WTC11 (cell line): ENCODE data around the gene MTG1. TPM values are rescaled to one million over a fixed set of nuclear protein-coding genes. Genes with fewer than 3 reads are reported as not detected.

Experiments used
- ATAC-seq: fragments of 200-7000 bp; cut with Tn5 transposase; 2 replicates; pipeline ENCODE4 v1.10.0; 2021; ENCODE audit warnings: mild to moderate bottlenecking, moderate library complexity
- CTCF ChIA-PET: fragments of 300-600 bp; sonication (Branson Sonifier 250); formaldehyde crosslinking; loops from one replicate; lab custom pipeline; 2021; ENCODE audit warnings: antibody characterized with exemption; lab: Charles Lee
- POLR2A ChIA-PET: fragments of 350-600 bp; sonication (Branson Sonifier 250); formaldehyde crosslinking; loops from one replicate; lab custom pipeline; 2021; ENCODE audit warnings: antibody characterized with exemption; lab: Charles Lee
- DNase-seq: peaks from one replicate; pipeline ENCODE4 v3.0.0; 2021; ENCODE audit warnings: low spot score
- H3K27ac Mint-ChIP-seq: 2 replicates; pipeline ENCODE4 v1.8.0; 2021; ENCODE audit warnings: mixed read lengths
- H3K27me3 Mint-ChIP-seq: 2 replicates; pipeline ENCODE4 v1.8.0; 2021; ENCODE audit warnings: low read depth, mild to moderate bottlenecking, moderate library complexity, mixed read lengths
- H3K36me3 Mint-ChIP-seq: 2 replicates; pipeline ENCODE4 v1.8.0; 2021; ENCODE audit warnings: mixed read lengths
- H3K4me1 Mint-ChIP-seq: 2 replicates; pipeline ENCODE4 v1.8.0; 2022; ENCODE audit warnings: mixed read lengths
- H3K4me3 Mint-ChIP-seq: 2 replicates; pipeline ENCODE4 v1.8.0; 2021; ENCODE audit warnings: mild to moderate bottlenecking, moderate library complexity, mixed read lengths
- H3K9me3 Mint-ChIP-seq: 2 replicates; pipeline ENCODE4 v1.8.0; 2021; ENCODE audit warnings: mixed read lengths
- GRHL2 ChIP-seq: fragments of 250-450 bp; sonication (Bioruptor Pico); IDR thresholded peaks from 2 replicates; pipeline ENCODE4 v1.8.0; 2022; ENCODE audit warnings: mild to moderate bottlenecking, moderate library complexity; ENCODE audit not compliant: insufficient replicate concordance, severe bottlenecking
- KAT7 ChIP-seq: sonication (generic); formaldehyde crosslinking; IDR thresholded peaks from 2 replicates; pipeline ENCODE4 v1.8.1; 2023; ENCODE audit warnings: missing genetic modification reagents, mild to moderate bottlenecking, borderline replicate concordance
- MAX ChIP-seq: sonication (generic); formaldehyde crosslinking; IDR thresholded peaks from 2 replicates; pipeline ENCODE4 v1.8.0; 2022; ENCODE audit warnings: mild to moderate bottlenecking, missing genetic modification reagents
- MXD4 ChIP-seq: fragments of 250-450 bp; sonication (Bioruptor Pico); IDR thresholded peaks from 2 replicates; pipeline ENCODE4 v1.8.0; 2021; ENCODE audit warnings: mild to moderate bottlenecking, moderate library complexity, borderline replicate concordance
- NFATC4 ChIP-seq: fragments of 250-450 bp; sonication (Bioruptor Pico); IDR thresholded peaks from 2 replicates; pipeline ENCODE4 v1.9.0; 2021; ENCODE audit warnings: mild to moderate bottlenecking
- PRRX2 ChIP-seq: fragments of 250-450 bp; sonication (Bioruptor Pico); IDR thresholded peaks from 2 replicates; pipeline ENCODE4 v1.8.0; 2021; ENCODE audit warnings: mild to moderate bottlenecking
- RELA ChIP-seq: sonication (generic); formaldehyde crosslinking; IDR thresholded peaks from 2 replicates; pipeline ENCODE4 v1.8.1; 2022; ENCODE audit warnings: missing genetic modification reagents, mild to moderate bottlenecking, borderline replicate concordance
- SMAD3 ChIP-seq: sonication (generic); formaldehyde crosslinking; IDR thresholded peaks from 2 replicates; pipeline ENCODE4 v1.8.0; 2022; ENCODE audit warnings: missing genetic modification reagents, mild to moderate bottlenecking, borderline replicate concordance
- ZBTB43 ChIP-seq: sonication (generic); formaldehyde crosslinking; IDR thresholded peaks from 2 replicates; pipeline ENCODE4 v1.8.1; 2023; ENCODE audit warnings: mild to moderate bottlenecking, missing genetic modification reagents
- ZNF219 ChIP-seq: sonication (generic); formaldehyde crosslinking; IDR thresholded peaks from 2 replicates; pipeline ENCODE4 v1.8.0; 2023; ENCODE audit warnings: missing genetic modification reagents, mild to moderate bottlenecking, borderline replicate concordance
- ZNF317 ChIP-seq: sonication (generic); formaldehyde crosslinking; IDR thresholded peaks from 2 replicates; pipeline ENCODE4 v1.8.1; 2023; ENCODE audit warnings: low read depth, mild to moderate bottlenecking, moderate library complexity, missing genetic modification reagents, borderline replicate concordance
- ZNF416 ChIP-seq: fragments of 250-450 bp; sonication (Bioruptor Pico); IDR thresholded peaks from 2 replicates; pipeline ENCODE4 v1.9.0; 2021; ENCODE audit warnings: mild to moderate bottlenecking, inconsistent platforms
- ZNF425 ChIP-seq: fragments of 250-450 bp; sonication (Bioruptor Pico); conservative IDR thresholded peaks from 2 replicates; pipeline ENCODE4 v1.9.0; 2021; ENCODE audit warnings: mild to moderate bottlenecking
- ZSCAN18 ChIP-seq: fragments of 250-450 bp; sonication (Bioruptor Pico); IDR thresholded peaks from 2 replicates; pipeline ENCODE4 v2.1.2; 2022; ENCODE audit warnings: mild to moderate bottlenecking, moderate library complexity
- total RNA-seq: library from RNA; stranded (reverse); gene quantifications from 3 replicates; pipeline ENCODE4 v1.2.3, GENCODE V29; 2021

The MTG1 gene
- total RNA-seq, 1 experiment from 2014 or later = 63.0 TPM

- TF ChIP-seq PRRX2 (CRISPR knock-in tag) (no peak), MXD4 (CRISPR knock-in tag) (no peak), SMAD3 (CRISPR knock-in tag) (no peak)
- TF ChIP-seq, all 79 proteins: peak for 6
Observed at GRCh38 chr10:133378251-133379096, 15.5 kb upstream of the MTG1 start (continued).

GRCh38 chr10:133379152-133379800 lies 14.7 kb upstream of the MTG1 start, which contains the start of gene PAOX:
TSS of gene PAOX (plus strand) at chr10:133379262. CDS start at chr10:133379317, 55 bp downstream.
- Mint-ChIP-seq H3K9me3 (no peaks in the 10 kb centered on the region), H3K27ac (no peak within 1 kb of the TSS)
- POLR2A ChIA-PET = interaction anchor here (2.8 kb wide), 1 partner anchor 21 kb away, joined by 9 read pairs; the partner anchor contains the start of gene FUOM

GRCh38 chr10:133379801-133380666 lies 13.9 kb upstream of the MTG1 start:
- H3K27me3 Mint-ChIP-seq = peaks cover 57% of the 10 kb centered on the region
- no peaks in the 10 kb centered on the region for H3K4me1 Mint-ChIP-seq
- DNase-seq = no peak
- no peak for ATAC-seq
- no peak for TF ChIP-seq ZNF317 (CRISPR knock-in tag)
- 0 out of 2 replicates have a peak, but pooled peaks have one; percentile 27 for TF ChIP-seq KAT7 (CRISPR knock-in tag)
- TF ChIP-seq MAX (CRISPR knock-in tag) = no peak
- POLR2A ChIA-PET = interaction anchor here (2.8 kb wide), 1 partner anchor 22 kb away, joined by 9 read pairs; the partner anchor contains the start of gene FUOM
- H3K27ac Mint-ChIP-seq = no peak overlapping the region
- H3K36me3 Mint-ChIP-seq = no peaks in the 10 kb centered on the region
- CTCF ChIA-PET = interaction anchor here (0.6 to 1.2 kb wide), 2 partner anchors 50 to 249 kb away, joined by 4 read pairs; no protein-coding TSS in a partner anchor
- peak overlapping the region; percentile 60 for H3K4me3 Mint-ChIP-seq
- H3K9me3 Mint-ChIP-seq = no peaks in the 10 kb centered on the region

More at GRCh38 chr10:133379152-133379800, 14.7 kb upstream of the MTG1 start, which contains the start of gene PAOX:
- CTCF ChIA-PET = interaction anchor here (1.2 to 1.8 kb wide), 4 partner anchors 28 to 71 kb away, joined by 3 to 6 read pairs (median 5); no protein-coding TSS in a partner anchor
- TF ChIP-seq RELA (peak; percentile 20; the same call in 1 of the 2 replicates), ZNF219 (CRISPR knock-in tag) (no peak)
- ATAC-seq (peak; percentile 76), DNase-seq (peak; percentile 70)
- peaks cover 64% of the 10 kb centered on the region for H3K27me3 Mint-ChIP-seq
- peak within 1 kb of the TSS; percentile 72 for H3K4me3 Mint-ChIP-seq
- no peaks in the 10 kb centered on the region for H3K4me1 Mint-ChIP-seq
- H3K36me3 Mint-ChIP-seq = no peaks in the 10 kb centered on the region

- no peaks in the 10 kb centered on the region for H3K4me1 Mint-ChIP-seq
- no peaks in the 10 kb centered on the region for H3K9me3 Mint-ChIP-seq
- no peak for ATAC-seq
- DNase-seq = no peak
- TF ChIP-seq ZNF219 (CRISPR knock-in tag) (no peak), GRHL2 (CRISPR knock-in tag) (no peak), NFATC4 (CRISPR knock-in tag) (no peak), ZNF416 (CRISPR knock-in tag) (no peak), ZNF425 (no peak), ZBTB43 (CRISPR knock-in tag) (no peak), SMAD3 (CRISPR knock-in tag) (no peak), ZSCAN18 (no peak)
- POLR2A ChIA-PET = no interaction called here
- CTCF ChIA-PET = no interaction called here
- no peak overlapping the region for H3K27ac Mint-ChIP-seq
- H3K36me3 Mint-ChIP-seq = no peaks in the 10 kb centered on the region
- no peak overlapping the region for H3K4me3 Mint-ChIP-seq
- H3K27me3 Mint-ChIP-seq = peaks cover 47% of the 10 kb centered on the region
Observed at GRCh38 chr10:133381036-133381435, 12.9 kb upstream of the MTG1 start.
